Inferior parietal cortex (tissue), 1 donor: ENCODE results near the gene NKX2-1.

Experiments used
- DNase-seq: peaks from one replicate; pipeline ENCODE4 v3.0.0-alpha.2; 2016; ENCODE audit errors: extremely low spot score

NKX2-1 gene

DNA sequence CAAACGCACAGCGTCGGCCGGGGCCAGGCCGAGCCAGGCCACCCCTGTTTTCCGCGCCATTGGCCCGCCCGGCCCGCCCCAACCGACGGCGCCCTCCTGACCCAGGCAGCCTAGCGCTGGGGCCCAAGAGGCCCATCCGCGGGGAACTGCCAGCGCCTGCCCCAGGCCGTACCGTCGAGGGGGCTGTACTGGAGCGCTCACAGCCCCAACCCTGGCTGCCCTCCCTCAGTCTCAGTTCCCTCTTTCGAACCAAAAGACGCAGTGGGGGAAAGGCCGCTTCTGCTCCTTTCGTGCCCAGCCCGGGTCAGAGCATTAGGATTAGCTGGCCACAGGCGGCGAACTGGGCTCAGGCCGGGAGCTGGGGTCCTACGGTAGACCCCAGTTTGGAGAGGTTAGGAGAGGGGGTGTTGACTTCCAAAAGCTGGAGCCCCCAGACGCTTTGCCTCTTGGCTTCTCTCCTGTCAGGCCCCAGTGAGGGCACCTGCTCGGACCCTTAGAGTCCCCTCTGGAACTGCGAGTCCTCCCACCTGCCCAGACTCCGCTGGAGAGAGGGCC lies 1.9 kb downstream of the NKX2-1 start:
- DNase-seq = no peak

GRCh38 chr14:36517242-36518030 lies 2.6 kb downstream of the NKX2-1 start:
- no peak for DNase-seq

DNA sequence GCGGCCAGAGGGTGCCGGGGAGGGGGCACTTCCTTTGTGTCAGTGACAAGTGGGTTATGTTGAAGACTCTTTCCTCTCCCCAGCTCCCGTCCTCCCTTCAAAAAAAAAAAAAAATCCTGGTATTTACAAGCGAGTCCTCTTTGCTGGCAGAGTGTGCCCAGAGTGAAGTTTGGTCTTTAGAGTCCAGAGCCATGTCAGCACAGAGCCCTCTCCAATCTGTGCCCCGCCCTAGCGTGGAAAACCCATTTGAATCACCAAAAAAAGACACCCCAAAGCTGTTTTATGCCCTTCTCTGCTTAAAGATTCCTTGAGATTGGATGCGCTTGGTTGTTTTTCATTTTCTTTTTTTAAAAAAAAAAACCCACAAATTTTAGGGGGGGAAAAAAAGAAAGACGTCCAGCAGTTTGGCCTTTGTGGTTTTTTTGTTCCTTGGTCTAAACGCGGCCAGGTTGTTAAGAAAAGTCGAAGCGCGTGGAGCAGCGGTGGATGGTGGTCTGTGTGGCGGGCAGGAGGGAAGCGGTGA lies 3.3 kb downstream of the NKX2-1 start:
- no peak for DNase-seq

GRCh38 chr14:36515896-36516718 lies 3.9 kb downstream of the NKX2-1 start:
- no peak for DNase-seq

GRCh38 chr14:36515105-36515593 lies 4.9 kb downstream of the NKX2-1 start:
- DNase-seq = no peak

DNA sequence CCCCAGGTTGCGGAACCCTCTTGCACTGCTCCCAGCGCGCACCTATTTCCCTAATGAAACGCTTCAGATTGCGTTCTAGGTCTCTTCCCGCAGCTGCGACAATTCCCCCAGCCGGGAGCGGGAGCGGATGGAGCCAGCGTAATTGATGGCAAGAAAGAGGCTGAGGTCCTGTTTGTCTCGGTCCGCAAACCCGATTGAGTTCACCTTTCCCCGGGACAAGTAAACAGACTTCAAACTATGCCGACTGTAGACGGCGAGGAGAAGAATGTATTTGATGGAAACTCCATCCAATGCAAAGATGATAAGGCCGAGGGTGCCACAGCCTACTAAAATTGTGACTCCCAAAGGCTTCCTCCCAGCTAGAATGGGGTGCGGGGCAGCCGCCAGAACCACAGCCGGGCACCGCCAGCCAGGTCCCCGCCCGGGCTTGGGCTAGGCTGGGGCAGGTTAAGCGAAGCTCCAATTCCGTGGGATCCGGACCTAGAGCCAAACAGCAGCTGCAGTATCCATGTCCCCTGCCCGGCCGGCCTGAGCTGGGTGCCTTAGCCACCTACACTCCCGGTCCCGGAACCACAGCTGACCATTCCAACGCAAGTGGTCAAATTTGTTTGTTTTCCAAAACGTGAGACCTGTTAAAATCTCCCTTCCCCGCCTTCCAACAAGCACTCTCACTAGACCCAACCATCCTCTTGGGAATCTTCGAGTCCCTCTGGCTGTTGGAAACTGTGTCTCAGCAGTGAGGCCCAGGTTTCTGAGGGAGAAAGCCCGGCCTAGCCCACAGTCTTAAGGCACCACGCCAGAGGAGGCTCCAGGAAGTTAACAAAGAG lies 5.5 kb downstream of the NKX2-1 start:
- no peak for DNase-seq

- no peak for DNase-seq
Measured at GRCh38 chr14:36513451-36514277, 6.4 kb downstream of the NKX2-1 start.

- DNase-seq = no peak
Measured at GRCh38 chr14:36513012-36513420, 7.0 kb downstream of the NKX2-1 start.

- DNase-seq = no peak
Measured at GRCh38 chr14:36512585-36513003, 7.4 kb downstream of the NKX2-1 start.

DNA sequence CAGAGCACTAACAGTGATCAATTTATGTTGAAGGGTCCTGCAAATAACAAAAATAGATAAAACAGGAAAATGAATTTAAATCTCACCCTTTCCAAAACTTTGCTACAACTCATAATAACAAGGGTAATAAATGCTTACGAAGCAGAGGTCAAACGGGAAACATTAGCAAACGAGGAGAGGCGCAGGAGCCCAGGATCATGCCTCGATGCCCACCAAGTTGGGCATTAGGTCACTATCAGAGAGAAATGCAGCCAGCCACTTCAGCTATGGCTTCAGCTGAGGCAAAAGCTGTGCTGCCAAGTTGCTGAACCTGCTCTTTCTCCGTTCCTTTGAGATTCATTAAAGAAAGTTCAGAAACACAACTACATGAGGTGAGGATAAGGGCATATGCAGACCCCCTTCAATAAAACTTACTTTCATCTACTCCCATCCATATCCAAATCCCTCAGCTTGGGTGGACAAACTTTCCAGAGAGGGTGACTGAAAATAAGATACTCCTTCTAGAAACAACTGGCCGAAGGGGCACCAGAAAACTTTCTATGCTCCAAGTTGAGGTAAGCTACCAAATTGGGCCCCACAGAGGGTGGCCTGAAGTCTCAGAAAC lies 7.9 kb downstream of the NKX2-1 start:
- no peak for DNase-seq

DNA sequence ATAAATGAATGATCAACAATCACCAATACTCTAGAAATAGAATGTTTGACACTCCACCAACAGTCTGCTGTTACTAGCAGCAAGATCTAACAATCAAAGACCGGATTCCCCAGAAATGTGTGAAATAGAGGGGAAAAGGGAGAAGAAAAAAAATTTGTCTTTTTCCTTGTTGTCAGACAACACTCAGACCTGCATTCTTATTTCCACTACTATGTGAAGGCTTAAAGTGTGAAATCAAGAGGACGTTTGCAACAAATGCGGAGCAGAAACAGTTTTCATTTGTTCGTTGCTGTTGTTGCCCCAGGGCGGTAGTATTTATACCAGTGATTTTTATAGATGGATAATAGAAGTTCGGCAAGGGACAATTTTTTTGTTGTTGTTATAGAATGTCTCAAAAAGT lies 9.2 kb downstream of the NKX2-1 start:
- no peak for DNase-seq

DNA sequence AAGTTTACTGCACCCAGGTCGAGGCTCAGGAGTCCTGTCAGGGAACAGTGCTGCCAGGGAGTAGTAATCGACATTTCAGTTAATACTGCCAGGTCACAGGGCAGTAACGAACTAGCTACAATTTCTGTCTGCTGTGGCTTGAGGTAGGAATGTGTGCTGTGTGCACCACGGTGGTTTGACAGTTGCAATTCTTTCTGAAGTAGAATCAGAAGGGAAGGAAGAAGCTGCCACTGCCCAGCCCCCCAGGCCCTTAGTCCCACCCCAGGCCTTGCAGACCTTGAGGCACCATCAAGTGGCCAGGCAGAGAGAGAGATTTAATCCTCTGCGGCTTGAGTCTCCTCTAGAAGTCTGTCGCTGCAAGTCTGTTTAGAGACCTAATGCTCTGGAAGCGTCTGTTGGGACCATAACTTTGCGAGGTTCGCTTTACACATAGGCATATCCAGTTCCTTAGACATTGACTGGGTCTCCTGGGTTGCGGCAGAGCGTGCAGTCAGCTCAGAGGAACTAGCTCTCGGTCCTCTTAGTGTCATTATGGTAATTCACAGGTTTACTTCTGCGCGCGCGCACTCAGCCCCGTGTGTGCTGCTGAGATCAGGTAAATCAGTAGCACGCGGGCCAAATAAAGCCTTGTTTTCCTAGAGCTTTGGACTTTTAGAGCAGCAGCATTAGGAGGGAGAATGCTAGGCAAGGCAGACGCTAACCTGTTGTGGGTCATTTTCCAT lies 9.8 kb downstream of the NKX2-1 start:
- no peak for DNase-seq

- no peak for DNase-seq
Measured at GRCh38 chr14:36509069-36509917, 10.7 kb downstream of the NKX2-1 start.

GRCh38 chr14:36508418-36509068 lies 11.5 kb downstream of the NKX2-1 start:
- DNase-seq = no peak

DNA sequence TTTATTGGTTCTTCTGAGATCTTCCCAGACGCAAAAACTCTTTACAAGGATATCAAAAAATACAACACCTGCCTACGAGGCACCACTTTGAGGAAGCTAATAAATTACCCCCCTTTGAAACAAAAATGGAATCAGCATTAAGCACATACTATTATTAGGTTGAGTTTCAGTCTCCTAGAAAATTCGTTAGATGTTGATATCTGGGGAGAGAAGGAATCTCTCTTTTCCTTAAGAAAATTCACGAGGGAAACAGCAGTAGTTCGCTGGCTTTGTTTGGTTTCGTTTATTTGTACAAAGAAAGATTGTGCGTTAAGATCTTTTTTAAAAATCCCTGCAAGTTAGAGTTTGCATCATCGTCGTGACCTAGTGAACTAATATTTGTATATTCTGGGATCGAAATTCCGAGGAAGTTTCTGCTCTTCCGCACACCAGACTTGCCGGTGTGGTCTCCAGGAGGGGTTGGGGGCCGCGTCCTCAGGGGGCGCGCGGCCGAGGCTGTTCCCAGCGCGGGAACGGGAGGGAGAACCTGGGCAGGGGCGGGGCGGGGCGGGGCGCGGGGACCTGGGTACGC lies 12.1 kb downstream of the NKX2-1 start:
- DNase-seq = no peak

- no peak for DNase-seq
Measured at GRCh38 chr14:36506732-36507614, 13.1 kb downstream of the NKX2-1 start.
